NCI-H146 treated with DMSO at 0.1 percent for 48 hours (cell line): Measurements from ENCODE around the gene MYLK3.

ENCODE experiments used
- DNase-seq: peaks from one replicate; lab custom pipeline; 2025; ENCODE audit not compliant: unreplicated experiment; lab: John Stamatoyannopoulos, UW

Gene MYLK3

DNA sequence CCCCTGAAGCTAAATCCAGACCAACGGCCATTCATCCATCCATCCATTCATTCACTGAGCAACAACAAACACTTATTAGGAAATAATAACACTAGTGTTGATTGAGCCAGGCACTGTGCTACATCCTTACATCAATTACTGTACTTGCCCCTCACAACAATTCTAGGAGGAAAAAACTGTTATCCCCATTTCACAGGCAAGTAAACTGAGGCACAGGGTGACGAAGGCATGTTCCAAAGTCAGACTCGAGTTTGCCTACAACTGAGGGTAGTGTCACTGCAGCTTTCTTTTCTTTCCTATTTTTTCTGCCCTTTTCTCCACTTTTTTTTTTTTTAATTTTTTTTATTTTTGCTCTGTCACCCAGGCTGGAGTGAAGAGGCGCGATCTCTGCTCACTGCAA is 11.2 kb upstream of the MYLK3 start:
- no peak for DNase-seq

DNA sequence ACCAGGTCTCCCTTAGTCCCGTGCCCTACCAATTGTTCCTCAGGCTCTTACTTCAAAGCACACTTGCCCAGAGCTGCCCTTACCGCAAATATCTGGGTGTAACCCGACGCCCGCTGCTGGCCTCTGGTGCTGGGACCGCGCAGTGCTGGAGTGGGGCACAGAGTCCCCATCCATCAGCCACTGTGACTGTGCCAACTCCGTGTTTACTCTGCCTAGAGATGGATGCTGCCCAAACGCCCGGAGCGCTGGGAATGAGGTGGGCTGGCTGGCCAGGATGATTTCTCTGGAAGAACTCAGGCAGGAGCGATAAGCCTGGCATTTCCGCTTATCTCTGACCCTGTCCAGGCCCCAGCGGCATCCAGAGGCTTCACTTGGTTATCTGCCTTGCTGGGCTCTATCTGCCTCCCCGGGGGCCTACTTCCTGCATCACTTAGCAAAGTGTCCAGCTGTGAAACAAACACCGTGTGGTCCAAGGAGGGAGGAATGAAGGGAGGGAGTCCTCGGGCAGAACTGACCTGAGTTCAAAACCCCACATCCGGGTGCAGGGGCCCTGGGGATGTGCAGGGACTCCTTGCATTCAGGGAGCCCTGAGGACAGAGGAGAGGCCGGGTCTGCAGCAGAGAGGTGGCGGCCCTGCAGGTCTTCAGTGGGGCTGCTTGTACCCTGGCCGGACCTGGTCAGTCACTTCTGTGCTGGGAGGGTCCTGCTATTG is 9.4 kb upstream of the MYLK3 start:
- DNase-seq, result peak; percentile 4

DNA sequence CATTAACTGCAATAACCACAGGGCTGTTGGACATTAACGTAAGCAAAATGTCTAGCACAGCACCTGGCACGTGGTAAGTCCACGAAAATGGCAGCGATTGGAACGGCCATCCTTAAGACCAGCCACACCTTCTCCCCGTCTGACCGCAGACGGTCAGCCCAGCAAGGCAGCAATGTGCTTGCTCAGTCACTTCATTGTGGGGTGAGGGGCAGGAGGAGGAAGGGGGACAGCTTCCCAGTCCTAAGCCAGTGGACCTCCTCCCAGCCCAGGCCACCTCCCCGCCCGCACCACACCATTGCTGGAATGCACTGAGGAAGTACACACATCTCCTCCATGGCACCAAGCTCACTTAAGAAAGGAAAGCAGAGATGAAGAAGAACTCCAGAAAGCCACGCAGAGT is 8.6 kb upstream of the MYLK3 start:
- DNase-seq, result no peak

DNA sequence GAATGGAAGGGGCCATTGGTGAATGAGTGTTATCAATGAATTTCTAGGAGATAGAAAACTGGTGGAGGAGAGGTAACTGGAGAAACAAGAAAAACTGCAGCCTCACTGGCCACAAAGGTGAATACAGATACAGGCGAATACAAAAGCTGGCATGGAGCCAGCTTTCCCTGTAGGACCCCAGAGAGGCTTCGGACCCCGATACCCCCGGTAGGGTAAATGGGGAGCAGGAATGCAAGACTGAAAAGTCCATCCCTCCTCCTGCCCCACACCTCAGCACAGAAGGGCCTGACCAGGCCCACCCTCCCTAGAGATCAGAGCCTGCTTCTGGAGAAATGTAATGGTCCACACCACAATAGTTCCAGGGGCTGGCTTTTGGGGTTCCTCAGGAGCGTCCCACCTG is 4.9 kb upstream of the MYLK3 start:
- DNase-seq, result no peak

DNA sequence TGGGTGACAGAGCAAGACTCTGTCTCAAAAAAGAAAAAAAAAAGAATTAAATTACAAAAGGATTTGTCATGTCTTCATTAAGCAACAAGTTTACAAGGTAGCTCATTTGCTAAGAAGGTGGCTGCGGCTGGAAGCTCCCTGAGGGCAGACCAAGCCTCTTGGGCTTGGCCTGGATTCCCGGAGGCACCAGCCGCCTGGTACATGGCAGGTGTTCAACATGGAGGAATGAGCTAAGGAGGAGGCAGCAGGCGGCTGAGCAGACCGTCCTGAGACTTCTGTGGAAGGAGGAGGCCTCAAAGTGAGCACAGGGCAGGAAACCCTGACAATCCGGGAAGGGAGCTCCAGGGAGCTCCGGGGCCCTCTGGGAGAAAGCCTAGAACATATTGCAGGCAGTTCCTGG is 3.2 kb upstream of the MYLK3 start:
- DNase-seq, result no peak

DNA sequence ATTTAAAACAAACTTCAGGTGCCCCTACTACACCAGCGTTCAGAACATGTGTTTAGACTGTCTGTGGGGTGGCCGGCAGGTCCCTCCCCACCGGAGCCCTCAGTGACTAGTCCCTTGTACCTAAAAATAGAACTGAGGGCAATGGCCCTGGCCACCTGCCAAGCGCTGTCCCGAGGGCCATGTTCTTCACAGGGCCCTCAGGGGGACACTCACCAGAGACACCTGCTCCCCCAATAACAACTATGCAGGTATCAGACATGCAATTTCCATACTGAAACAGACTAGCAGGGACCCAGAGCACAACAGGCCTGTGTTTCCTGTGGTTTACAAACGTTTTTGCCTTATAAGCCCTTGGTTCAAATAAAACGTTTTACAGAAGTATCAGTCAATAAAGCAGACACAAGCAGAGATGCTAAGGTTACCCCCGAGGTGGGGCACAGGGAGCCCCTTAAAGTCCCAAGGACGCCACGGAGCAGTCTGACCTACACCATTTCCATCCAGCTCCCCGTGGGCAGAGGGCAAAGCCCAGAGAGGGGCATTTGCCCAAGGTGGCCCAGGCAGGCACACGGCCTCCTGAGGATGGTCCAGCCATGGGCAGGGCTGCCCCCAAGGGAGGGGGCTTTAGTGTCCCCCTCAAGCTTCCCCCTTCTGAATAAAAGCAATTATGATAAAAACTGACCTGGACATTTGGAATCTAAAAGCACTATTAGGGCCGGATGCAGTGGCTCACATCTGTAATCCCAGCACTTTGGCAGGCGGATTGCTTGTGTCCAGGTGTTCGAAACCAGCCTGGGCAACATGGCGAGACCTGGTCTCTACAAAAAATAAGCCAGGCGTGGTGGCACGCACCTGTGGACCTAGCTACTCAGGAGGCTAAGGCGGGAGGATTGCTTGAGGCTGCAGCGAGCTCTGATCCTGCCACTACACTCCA is 896 bp upstream of the MYLK3 start:
- peak; percentile 7 for DNase-seq

DNA sequence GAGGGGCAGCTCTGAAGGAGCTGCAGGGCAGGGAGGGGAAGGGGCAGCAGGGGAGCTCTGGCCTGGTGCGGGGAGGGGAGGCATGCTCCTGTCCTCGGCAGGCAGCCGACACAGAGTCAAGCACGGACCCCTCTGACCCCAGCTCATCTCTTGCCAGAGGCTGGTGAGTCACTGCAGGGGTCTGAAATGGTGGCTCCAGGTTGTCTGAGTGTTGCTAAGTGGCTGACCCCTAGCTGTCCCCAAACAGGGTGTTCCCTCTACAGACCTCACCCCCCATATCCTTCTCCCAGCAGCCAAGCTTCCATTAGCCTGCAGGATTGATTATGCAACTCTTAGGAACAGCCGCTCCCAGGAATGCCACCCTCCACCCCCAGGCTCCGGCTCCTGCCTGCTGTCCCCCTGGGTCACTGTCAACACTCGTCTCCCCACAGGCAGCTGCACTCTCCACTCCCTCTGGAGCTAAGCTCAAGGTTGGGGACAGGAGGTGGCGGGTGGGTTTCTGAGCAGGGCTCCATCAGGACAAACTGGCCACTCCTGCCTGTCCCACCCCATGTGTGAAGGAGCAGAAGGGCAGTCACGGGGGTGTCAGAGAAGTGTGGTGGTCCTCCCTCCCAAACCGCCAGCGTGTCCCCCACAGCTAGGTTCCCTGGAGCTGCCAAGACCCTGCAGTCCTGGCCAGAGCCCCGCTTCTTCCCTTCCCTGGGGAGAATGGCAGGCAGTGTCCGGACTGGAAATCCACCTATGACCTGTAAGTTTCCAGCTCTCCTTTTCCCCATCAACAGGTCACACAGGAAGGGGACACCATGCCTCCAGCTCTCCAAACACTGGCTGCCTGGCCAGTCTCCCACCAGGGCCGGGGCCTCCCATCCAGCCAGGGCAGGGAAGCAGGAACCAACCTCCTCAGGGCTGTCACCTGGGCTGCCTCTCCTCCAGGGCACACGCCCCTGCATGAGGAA is 1.0 kb downstream of the MYLK3 start:
- DNase-seq, result no peak

DNA sequence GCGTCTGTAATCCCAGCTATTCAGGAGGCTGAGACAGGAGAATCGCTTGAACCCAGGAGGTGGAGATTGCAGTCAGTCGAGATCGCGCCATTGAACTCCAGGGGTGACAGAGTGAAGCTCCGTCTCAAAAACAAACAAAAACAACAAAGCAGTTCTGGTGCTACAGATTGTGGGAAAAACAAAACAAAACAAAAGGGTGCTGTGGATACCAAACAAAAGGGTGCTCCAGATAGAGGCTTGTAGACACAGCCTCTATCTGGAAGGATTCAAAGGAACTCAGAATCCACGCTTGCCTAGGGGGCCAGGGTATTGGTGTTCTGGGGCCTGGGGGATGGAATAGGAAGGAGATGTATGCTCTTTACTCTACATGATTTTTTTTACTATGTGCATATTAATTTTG is 2.5 kb downstream of the MYLK3 start:
- DNase-seq, result no peak

DNA sequence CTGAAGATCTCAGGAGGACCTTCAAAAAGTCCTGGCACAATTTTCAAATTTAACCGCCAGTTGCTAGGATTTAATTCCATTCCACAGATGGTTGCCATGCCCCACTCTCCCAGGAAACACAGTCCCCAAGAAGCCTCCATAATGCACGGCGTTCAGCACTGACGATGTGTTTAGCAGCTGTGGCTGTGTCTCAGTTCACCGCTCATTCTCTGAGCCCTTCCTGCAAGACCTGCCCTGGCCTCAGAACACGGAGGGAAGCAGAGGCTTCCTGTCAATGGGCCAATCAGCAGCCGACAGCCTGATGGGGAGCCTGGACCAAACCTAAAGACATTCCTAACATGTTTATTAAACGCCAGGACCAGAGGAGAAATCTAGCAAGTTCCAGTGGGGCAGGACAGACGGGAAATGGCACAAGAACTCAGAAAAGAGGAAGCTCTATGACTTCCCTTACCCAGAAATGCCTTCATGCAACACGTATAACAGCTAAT is 4.9 kb downstream of the MYLK3 start:
- DNase-seq, result no peak

DNA sequence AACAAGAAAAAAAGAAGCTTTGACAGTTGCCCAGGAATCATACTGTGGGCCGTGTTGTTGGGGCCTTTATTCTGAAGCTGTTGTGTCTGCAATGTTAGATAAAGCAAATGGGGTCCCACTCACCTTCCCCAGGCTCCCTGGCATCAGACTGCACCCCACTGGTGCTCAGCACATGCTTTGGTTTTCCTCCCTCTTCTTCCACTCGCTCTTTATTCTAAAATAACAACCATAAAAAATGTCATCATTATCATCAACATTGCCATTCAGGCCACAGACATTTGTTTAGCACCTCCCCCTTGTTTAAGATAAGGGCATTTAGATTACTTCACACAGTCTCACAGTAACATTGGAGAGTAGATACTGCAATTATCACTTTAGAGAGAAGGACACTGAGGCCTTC is 8.2 kb downstream of the MYLK3 start:
- DNase-seq, result no peak

DNA sequence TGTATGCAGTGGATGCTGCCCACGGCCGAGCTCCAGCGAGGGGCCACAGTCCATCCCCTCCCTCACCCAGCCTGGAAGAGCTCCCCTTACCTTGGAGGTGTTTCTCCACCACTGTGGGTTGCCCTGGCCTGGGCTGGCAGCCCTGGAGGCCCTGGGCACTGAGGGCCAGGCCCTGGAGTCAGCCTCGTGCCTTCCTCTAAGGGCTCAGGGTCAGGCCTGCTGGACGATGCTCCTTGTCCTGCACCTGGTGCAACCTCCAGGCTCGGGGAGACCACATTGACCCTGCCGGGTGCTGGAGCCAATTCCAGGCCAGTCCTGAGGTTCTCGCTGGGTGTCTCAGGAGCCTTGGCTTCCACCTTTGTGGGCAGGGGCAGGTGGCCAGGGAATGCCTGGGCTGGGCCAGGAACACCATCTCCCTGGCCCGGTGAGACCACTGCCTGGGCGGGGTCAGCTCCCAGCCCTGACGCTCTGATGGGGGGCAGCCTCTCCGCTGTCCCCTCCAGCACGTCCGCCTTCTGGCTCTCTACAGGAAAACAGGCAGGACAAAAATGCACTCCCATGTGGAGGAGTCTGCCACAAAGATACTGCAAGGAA is 10.4 kb downstream of the MYLK3 start:
- DNase-seq, result no peak

DNA sequence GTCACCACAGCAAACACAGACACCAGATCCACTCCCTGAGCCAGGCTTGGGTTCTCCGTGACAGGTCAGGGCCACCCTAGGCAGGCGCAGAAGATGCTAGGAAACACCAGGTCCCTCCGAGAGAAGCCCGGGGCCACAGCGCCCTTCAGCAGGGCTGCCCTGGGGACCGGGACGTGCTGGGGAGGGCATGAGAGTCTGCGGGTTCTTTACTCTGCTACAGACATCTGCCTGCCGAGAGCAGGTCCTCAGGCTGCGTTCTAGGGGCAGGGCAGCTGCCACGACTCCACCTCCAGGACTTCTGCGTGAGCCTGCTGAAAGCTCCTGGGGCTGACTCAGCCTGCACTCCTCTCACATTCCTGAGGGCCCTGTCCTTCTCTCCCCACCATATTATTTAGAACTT is 11.4 kb downstream of the MYLK3 start:
- no peak for DNase-seq

DNA sequence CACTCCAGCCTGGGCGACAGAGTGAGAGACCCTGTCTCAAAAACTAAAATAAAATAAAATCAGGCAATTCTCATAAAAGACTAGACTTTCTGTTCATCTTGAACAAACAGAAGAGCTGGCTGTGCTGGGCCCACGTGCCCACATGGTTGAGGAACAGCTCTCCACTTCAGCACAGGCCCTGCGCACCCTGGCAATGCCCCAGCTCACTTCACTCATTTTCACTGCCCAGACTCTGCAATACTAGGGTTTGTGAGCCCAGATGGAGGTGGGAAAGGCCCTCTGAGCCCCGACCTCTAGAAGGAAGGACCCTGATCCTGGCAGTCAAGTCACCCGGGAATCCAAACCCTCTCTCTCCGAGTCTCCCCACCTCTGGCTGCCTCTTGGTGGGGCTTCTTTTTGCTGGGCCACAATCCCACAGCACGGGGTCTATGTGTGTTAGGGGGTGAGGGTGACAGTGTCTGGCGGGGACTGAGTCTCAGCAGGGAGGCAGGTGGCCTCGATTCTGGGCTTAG is 14.8 kb downstream of the MYLK3 start:
- DNase-seq, result no peak

DNA sequence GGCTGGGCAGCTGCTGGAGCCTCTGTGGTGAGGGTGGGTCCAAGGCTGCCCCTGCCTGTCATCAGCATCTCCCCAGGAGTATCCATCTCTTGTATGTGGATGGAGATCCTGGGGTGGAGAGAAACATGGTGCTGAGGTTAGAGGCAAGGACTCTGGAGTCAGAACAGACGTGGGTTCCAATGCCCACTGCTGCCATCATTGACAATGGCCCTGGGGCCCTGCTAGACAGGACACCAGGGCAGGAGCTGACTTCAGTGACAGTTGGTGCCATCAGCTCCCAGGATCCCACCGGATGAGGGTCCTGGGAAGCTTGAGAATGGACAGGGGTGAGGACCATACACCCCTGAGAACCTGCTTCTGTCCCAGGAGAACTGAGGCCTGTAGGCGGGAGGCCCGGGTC is 15.6 kb downstream of the MYLK3 start:
- no peak for DNase-seq

DNA sequence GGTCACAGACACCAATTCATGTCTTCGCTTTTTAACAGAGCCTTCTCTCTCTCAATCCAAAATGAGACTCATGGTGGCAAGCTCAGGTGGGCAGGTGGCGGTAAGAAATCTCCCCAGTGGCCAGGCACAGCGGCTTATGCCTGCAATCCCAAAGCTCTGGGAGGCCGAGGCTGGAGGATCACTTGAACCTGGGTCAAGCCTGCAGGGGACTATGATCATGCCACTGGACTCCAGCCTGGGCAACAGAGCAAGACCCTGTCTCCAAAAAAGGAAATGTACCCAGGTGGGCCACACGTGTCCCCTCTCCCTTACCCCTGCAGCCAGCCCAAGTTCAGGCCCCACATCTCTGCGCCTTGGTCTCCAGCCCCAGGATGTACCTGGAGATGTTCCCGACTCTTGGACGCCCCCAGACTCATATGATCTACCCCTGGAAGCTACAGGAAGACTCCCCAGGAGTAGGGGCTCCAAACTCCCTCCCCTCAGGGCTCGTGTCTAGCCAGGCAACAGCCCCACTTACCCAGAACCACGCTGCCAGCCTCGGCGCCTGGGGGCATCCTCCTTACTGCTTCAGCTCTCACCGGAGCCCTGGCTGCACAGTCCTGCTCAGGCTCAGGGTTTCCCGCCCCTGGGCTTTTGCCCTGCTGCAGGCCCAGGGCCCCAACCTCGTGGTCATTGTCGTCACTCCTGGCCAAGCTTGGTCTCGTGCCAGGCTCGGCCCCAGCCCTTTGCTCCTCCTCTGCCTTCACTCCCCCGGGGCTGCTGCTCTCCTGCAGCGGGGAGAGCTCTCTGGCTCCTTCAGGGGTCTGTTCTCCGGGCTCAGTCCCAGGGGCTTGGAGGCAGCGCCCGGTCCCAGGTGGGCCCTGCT is 16.2 kb downstream of the MYLK3 start:
- DNase-seq, result no peak

DNA sequence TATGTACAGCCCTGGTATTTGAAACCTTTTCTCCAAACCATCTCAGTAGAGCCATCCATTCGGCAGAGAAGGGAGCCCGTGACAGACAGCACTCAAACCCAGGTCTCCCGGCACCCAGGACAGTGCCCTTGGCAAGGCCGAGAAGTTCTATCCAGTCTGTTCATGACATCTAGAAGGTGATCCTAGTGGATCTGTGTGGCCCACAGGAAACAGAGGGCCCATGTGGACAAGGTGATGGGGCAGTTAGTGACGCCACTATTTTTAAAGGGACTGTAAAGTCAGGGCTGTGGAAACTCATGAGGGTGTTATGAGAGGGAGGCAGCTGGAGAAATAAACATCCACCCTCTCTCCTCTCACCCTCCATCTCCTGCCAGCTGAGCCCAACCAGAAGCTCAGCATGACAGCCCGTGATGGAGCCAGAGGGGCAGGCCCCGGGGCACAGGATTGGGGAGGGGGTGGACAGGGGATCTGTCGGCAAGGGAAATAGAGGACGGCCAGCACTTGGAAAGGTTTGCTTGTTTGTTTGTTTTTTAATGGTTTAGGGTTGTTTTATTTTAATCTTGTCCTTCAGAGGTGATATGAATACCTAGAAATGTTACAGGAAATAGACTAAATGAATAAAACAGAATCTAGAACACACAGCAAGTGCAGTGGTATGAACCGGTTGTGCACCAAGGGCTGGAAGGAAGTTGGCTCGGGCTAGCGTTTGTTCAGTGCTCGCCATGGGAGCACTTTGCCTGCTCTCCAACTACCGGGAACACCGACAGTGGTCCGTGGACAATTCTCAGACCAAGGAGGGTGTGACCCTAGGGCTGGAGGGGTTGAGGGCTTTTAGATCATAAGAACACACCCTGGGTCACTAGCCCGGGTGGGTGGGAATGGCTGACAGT is 17.1 kb downstream of the MYLK3 start:
- DNase-seq, result no peak

DNA sequence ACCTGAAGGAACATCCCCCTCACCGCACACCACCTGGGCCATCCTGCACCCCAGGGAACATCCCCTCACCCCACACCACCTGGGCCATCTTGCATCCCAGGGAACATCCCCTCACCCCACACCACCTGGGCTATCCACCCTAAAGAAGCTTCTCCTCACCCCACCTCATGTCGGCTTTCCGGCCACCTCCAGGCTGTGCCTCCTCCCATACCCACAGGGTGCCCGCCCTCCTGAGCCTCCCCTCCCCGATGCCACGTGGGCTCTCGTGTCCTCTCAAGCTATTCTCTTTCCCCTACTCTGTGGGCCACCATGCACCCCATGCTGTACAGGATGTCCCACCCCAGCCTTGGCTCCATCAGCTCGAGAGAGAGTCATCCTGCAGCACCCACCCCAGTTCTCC is 18.0 kb downstream of the MYLK3 start:
- no peak for DNase-seq

DNA sequence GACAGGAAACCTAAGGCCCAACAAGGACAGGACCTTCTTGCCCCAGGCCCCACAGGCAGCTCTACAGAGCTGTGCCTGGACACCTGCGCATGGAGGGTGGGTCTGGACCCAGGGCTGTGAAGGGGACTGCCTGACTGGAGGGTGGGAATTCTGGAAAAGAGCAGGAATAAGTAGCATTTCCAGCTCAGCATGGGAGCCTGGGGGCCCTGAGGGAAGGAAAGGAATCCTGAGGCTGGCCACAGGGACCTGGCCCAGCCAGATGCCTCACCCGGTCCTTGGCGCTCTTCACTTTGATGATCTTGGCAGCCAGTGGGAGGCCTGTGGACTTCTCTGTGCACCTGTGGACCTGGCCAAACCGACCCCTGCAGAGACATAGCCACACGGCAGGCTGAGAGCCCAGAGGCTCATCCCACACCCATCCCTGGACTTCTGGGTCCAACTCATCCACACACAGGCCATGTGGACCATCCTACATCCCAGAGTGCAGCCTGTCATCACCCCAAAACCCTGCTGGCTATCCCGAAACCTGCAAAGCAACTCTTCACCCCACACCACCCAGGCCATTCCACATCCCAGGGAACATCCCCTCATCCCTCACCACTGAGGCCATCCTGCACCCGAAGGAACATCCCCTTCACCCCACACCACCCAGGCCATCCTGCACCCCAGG is 18.7 kb downstream of the MYLK3 start:
- no peak for DNase-seq
